ENCODE results near the gene IL1RAPL2. TPM values are rescaled to one million over a fixed set of nuclear protein-coding genes. Genes with fewer than 3 reads are reported as not detected.

IL1RAPL2 gene
- polyA plus RNA-seq, 2 of the 4 experiments (the other 2 are of a cell fraction) = not detected

DNA sequence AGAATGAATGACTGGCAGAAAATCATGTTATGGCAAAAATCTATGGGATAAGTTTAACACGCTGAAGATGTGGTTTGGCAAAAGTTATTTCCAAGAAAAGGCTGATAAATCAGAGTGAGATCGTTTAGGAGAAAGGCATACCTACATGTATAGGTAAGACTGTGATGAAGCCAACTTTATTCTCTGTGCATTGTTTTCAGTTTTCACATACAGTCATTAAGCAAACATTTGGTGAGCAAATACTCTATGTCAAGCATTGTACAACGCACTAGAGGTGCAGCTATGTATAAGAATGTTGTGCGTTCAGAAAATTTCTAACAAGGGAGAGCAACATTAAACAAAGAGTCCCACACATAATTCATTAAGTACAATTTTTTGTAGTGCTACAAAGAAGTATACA lies 532.8 kb downstream of the IL1RAPL2 start:
- ChIA-PET CTCF (no interaction called here), POLR2A (no interaction called here)
- H3K4me2 ChIP-seq = no peak overlapping the region
- no peaks in the 10 kb centered on the region for H3K4me1 ChIP-seq
- 0% methylated on average over 4 of the region's 4 CpGs for WGBS (ENCODE audit: missing lambda C conversion rate)
- DNase-seq (ENCODE audit: low read depth in 1 of 2, low spot score in 1 of 2) = no peak
- H3K27ac ChIP-seq = no peak overlapping the region
- no peaks in the 10 kb centered on the region for H3K9me3 ChIP-seq
- ATAC-seq = no peak
- no peak overlapping the region for H3K4me3 ChIP-seq
- FAIRE-seq = peak; percentile 39
- TF ChIP-seq, protein P1, sequence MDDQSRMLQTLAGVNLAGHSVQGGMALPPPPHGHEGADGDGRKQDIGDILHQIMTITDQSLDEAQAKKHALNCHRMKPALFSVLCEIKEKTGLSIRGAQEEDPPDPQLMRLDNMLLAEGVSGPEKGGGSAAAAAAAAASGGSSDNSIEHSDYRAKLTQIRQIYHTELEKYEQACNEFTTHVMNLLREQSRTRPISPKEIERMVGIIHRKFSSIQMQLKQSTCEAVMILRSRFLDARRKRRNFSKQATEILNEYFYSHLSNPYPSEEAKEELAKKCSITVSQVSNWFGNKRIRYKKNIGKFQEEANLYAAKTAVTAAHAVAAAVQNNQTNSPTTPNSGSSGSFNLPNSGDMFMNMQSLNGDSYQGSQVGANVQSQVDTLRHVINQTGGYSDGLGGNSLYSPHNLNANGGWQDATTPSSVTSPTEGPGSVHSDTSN (IDR thresholded peaks at IDR 0.05) = no peak
- TF ChIP-seq HDAC2 (IDR thresholded peaks at IDR 0.05) (no peak), HOXB5 (CRISPR knock-in tag; IDR thresholded peaks at IDR 0.05) (no peak), ZSCAN20 (CRISPR knock-in tag; IDR thresholded peaks at IDR 0.05) (no peak), HEYL (CRISPR knock-in tag; IDR thresholded peaks at IDR 0.05) (no peak), FOSL2 (IDR thresholded peaks at IDR 0.05) (no peak), FOSL2 (CRISPR knock-in tag; IDR thresholded peaks at IDR 0.05) (no peak), NR3C1 (IDR thresholded peaks at IDR 0.05) (no peak), MYC (IDR thresholded peaks at IDR 0.05; ENCODE audit: borderline replicate concordance, low read length) (no peak), PHF8 (IDR thresholded peaks at IDR 0.05; ENCODE audit: borderline replicate concordance, low read depth) (no peak)
- TF ChIP-seq, protein P2, sequence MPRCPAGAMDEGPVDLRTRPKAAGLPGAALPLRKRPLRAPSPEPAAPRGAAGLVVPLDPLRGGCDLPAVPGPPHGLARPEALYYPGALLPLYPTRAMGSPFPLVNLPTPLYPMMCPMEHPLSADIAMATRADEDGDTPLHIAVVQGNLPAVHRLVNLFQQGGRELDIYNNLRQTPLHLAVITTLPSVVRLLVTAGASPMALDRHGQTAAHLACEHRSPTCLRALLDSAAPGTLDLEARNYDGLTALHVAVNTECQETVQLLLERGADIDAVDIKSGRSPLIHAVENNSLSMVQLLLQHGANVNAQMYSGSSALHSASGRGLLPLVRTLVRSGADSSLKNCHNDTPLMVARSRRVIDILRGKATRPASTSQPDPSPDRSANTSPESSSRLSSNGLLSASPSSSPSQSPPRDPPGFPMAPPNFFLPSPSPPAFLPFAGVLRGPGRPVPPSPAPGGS (IDR thresholded peaks at IDR 0.05) = no peak

DNA sequence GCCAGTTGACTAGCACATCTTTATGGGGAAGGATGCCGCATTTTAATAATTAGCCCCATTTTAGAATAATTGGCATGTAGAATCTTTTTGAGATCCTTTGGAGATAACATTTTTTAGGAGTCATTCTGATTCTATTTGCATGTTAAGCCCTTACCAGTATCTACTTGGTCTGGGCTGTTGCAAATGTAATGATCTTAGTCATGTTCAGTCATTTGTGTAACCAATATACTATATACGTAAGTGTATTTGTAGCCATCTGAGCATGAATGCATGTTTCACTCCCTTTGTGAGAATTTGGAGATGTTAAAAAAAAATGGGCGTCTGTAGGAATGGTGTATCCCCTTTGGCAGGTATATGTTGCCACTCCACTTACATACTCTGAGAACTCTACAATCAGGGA lies 535.4 kb downstream of the IL1RAPL2 start:
- DNase-seq (ENCODE audit: low read depth in 1 of 2, low spot score in 1 of 2) (no peak), FAIRE-seq (no peak), ATAC-seq (no peak)
- ChIA-PET CTCF (no interaction called here), POLR2A (no interaction called here)
- Histone ChIP-seq H3K9me3 (no peaks in the 10 kb centered on the region), H3K4me3 (no peak overlapping the region), H3K27ac (no peak overlapping the region), H3K4me1 (no peaks in the 10 kb centered on the region), H3K4me2 (no peak overlapping the region)
- 29% methylated on average over 3 of the region's 3 CpGs for WGBS (ENCODE audit: missing lambda C conversion rate)
- no peak for TF ChIP-seq HDAC2 (IDR thresholded peaks at IDR 0.05)
- TF ChIP-seq BHLHE40 (IDR thresholded peaks at IDR 0.05; ENCODE audit: low read depth, low read length) = no peak
- no peak for TF ChIP-seq EP300 (IDR thresholded peaks at IDR 0.05)
- TF ChIP-seq, protein P3, sequence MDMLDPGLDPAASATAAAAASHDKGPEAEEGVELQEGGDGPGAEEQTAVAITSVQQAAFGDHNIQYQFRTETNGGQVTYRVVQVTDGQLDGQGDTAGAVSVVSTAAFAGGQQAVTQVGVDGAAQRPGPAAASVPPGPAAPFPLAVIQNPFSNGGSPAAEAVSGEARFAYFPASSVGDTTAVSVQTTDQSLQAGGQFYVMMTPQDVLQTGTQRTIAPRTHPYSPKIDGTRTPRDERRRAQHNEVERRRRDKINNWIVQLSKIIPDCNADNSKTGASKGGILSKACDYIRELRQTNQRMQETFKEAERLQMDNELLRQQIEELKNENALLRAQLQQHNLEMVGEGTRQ (IDR thresholded peaks at IDR 0.05) = no peak
- no peak for TF ChIP-seq KDM1A (IDR thresholded peaks at IDR 0.05; ENCODE audit: low read depth)
- TF ChIP-seq ESRRA (IDR thresholded peaks at IDR 0.05; ENCODE audit: borderline replicate concordance, low read length) = no peak
- TF ChIP-seq HOXB13 (CRISPR knock-in tag; IDR thresholded peaks at IDR 0.05; ENCODE audit: low read depth) = no peak

DNA sequence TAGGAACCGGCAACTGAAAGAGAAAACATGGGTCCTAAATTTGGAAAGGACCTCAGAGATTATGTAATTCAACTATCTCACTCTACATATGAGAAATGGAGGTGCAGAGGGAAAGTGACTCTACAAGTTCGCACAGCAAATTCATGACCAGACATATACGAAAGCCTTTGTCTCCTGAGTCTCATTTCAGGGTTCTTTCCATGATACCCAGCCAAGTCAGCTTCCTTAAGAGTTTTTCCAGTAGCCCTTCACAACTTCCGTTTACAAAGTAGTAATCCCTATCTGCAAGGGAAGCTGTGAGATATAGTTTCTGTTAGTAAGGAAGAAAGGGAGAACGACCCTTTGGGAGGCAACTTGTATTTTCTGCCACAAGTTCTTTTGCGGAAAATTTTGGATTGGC lies 543.9 kb downstream of the IL1RAPL2 start:
- Histone ChIP-seq H3K4me2 (no peak overlapping the region), H3K4me3 (no peak overlapping the region), H3K27ac (no peak overlapping the region), H3K9me3 (no peaks in the 10 kb centered on the region), H3K4me1 (no peaks in the 10 kb centered on the region)
- WGBS (ENCODE audit: missing lambda C conversion rate) = 33% methylated on average over 6 of the region's 6 CpGs
- FAIRE-seq = no peak
- no peak for ATAC-seq
- ChIA-PET CTCF (no interaction called here), POLR2A (no interaction called here)
- no peak for DNase-seq (ENCODE audit: low read depth in 1 of 2, low spot score in 1 of 2)
- TF ChIP-seq RCOR1 (IDR thresholded peaks at IDR 0.05; ENCODE audit: low read depth, low read length) (no peak), ZNF302 (CRISPR knock-in tag; IDR thresholded peaks at IDR 0.05) (no peak), CBX8 (IDR thresholded peaks at IDR 0.05) (no peak), NFE2L2 (conservative IDR thresholded peaks at IDR 0.05; ENCODE audit: low read length) (no peak), JUNB (IDR thresholded peaks at IDR 0.05) (no peak), MAZ (IDR thresholded peaks at IDR 0.05; ENCODE audit: borderline replicate concordance, low read depth, low read length) (no peak), KDM5A (IDR thresholded peaks at IDR 0.05) (no peak), MAFK (IDR thresholded peaks at IDR 0.05; ENCODE audit: partially characterized antibody) (no peak), CHD2 (IDR thresholded peaks at IDR 0.05; ENCODE audit: low read length, partially characterized antibody) (no peak), TP53 (CRISPR knock-in tag; IDR thresholded peaks at IDR 0.05) (no peak), ZC3H11A (IDR thresholded peaks at IDR 0.05) (no peak), FOXS1 (CRISPR knock-in tag; IDR thresholded peaks at IDR 0.05) (no peak)
- TF ChIP-seq, protein P4, sequence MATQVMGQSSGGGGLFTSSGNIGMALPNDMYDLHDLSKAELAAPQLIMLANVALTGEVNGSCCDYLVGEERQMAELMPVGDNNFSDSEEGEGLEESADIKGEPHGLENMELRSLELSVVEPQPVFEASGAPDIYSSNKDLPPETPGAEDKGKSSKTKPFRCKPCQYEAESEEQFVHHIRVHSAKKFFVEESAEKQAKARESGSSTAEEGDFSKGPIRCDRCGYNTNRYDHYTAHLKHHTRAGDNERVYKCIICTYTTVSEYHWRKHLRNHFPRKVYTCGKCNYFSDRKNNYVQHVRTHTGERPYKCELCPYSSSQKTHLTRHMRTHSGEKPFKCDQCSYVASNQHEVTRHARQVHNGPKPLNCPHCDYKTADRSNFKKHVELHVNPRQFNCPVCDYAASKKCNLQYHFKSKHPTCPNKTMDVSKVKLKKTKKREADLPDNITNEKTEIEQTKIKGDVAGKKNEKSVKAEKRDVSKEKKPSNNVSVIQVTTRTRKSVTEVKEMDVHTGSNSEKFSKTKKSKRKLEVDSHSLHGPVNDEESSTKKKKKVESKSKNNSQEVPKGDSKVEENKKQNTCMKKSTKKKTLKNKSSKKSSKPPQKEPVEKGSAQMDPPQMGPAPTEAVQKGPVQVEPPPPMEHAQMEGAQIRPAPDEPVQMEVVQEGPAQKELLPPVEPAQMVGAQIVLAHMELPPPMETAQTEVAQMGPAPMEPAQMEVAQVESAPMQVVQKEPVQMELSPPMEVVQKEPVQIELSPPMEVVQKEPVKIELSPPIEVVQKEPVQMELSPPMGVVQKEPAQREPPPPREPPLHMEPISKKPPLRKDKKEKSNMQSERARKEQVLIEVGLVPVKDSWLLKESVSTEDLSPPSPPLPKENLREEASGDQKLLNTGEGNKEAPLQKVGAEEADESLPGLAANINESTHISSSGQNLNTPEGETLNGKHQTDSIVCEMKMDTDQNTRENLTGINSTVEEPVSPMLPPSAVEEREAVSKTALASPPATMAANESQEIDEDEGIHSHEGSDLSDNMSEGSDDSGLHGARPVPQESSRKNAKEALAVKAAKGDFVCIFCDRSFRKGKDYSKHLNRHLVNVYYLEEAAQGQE (IDR thresholded peaks at IDR 0.05) = no peak
- TF ChIP-seq, protein P5, sequence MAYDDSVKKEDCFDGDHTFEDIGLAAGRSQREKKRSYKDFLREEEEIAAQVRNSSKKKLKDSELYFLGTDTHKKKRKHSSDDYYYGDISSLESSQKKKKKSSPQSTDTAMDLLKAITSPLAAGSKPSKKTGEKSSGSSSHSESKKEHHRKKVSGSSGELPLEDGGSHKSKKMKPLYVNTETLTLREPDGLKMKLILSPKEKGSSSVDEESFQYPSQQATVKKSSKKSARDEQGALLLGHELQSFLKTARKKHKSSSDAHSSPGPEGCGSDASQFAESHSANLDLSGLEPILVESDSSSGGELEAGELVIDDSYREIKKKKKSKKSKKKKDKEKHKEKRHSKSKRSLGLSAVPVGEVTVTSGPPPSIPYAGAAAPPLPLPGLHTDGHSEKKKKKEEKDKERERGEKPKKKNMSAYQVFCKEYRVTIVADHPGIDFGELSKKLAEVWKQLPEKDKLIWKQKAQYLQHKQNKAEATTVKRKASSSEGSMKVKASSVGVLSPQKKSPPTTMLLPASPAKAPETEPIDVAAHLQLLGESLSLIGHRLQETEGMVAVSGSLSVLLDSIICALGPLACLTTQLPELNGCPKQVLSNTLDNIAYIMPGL (CRISPR knock-in tag; IDR thresholded peaks at IDR 0.05; ENCODE audit: borderline replicate concordance) = no peak
